HepG2 (cell line): ENCODE data around the gene WDR27.

ENCODE experiments used
- CHD2 ChIP-seq: IDR thresholded peaks from 2 replicates; pipeline ENCODE4 v1.6.1; 2011; ENCODE audit warnings: low read depth, low read length, improper control_type of control experiment
- CTCF ChIP-seq: sonication (generic); formaldehyde crosslinking; IDR thresholded peaks from 2 replicates; pipeline ENCODE4 v1.5.0; 2020; ENCODE audit warnings: mild to moderate bottlenecking, missing genetic modification reagents, moderate library complexity
- HMGXB4 ChIP-seq, 2 experiments: sonication (generic) in 1 of 2; formaldehyde crosslinking in 1 of 2; IDR thresholded peaks; 2 replicates each; pipeline versions ENCODE4 v1.4.0 to v1.6.1; 2018 to 2020; ENCODE audit warnings: missing genetic modification reagents in 2 of 2, borderline replicate concordance in 1 of 2, low read depth in 1 of 2, mild to moderate bottlenecking in 1 of 2, missing biosample characterization in 1 of 2
- SALL2 ChIP-seq: sonication (generic); formaldehyde crosslinking; IDR thresholded peaks from 2 replicates; pipeline ENCODE4 v1.8.1; 2023; ENCODE audit warnings: mild to moderate bottlenecking, missing genetic modification reagents, inconsistent platforms
- SOX6 ChIP-seq, 2 experiments: fragments of 450-650 bp in 1 of 2; sonication (generic) in 1 of 2; formaldehyde crosslinking in 1 of 2; IDR thresholded peaks; 2 replicates each; pipeline versions ENCODE4 v1.4.0 to v1.6.1; 2017 to 2020; ENCODE audit warnings: antibody characterized with exemption in 1 of 2, mild to moderate bottlenecking in 1 of 2, missing genetic modification reagents in 1 of 2
- SUZ12 ChIP-seq: fragments of 150-350 bp; IDR thresholded peaks from 2 replicates; pipeline ENCODE4 v1.6.1; 2014; ENCODE audit warnings: low read depth, low read length
- USF2 ChIP-seq, 2 experiments: sonication (generic) in 1 of 2; formaldehyde crosslinking in 1 of 2; IDR thresholded peaks; 2 replicates each; pipeline versions ENCODE4 v1.5.1 to v1.6.1; 2011 to 2020; ENCODE audit warnings: borderline replicate concordance in 1 of 2, low read depth in 1 of 2, low read length in 1 of 2, mild to moderate bottlenecking in 1 of 2, missing genetic modification reagents in 1 of 2, moderate library complexity in 1 of 2
- ZNF598 ChIP-seq: sonication (generic); formaldehyde crosslinking; IDR thresholded peaks from 2 replicates; pipeline ENCODE4 v1.5.1; 2020; ENCODE audit warnings: mild to moderate bottlenecking, missing genetic modification reagents, borderline replicate concordance
- ZNF75D ChIP-seq: sonication (generic); formaldehyde crosslinking; IDR thresholded peaks from 2 replicates; pipeline ENCODE4 v1.8.1; 2023; ENCODE audit warnings: missing genetic modification reagents, mild to moderate bottlenecking, borderline replicate concordance

- TF ChIP-seq HMGXB4 (CRISPR knock-in tag; IDR thresholded peaks at IDR 0.05; ENCODE audit: borderline replicate concordance in 1 of 2, low read depth in 1 of 2) (no peak; a peak in 1 of 4 replicates), ZNF75D (CRISPR knock-in tag) (no peak), SOX6 (IDR thresholded peaks at IDR 0.05) (no peak), SOX6 (CRISPR knock-in tag; IDR thresholded peaks at IDR 0.05) (peak; percentile 44; the same call in 1 of the 2 replicates), CHD2 (no peak), CTCF (CRISPR knock-in tag) (no peak), ZNF598 (CRISPR knock-in tag) (peak; percentile 50; the same call in 1 of the 2 replicates), SALL2 (CRISPR knock-in tag) (0 out of 2 replicates have a peak, but pooled peaks have one; percentile 19), USF2 (IDR thresholded peaks at IDR 0.05; ENCODE audit: low read depth, low read length) (no peak), USF2 (CRISPR knock-in tag; IDR thresholded peaks at IDR 0.05; ENCODE audit: borderline replicate concordance) (no peak), SUZ12 (no peak)
These were observed 20.8 kb upstream of the WDR27 start for GRCh38 chr6:169722362-169723199.
